Subcutaneous abdominal adipose tissue (tissue), 5 donors: Measurements from ENCODE around the gene MED14.

ENCODE experiments used
- H3K27ac ChIP-seq: one replicate; pipeline ENCODE4 v1.7.0; 2013; ENCODE audit warnings: low read depth, mild to moderate bottlenecking, inconsistent platforms, low read length, moderate library complexity
- H3K27me3 ChIP-seq, 5 donors: one replicate each; pipeline ENCODE4 v1.7.0; 2013; ENCODE audit warnings: low read length in 5 of 5, inconsistent platforms in 1 of 5; ENCODE audit not compliant: control insufficient read depth in 5 of 5, insufficient read depth in 4 of 5
- H3K36me3 ChIP-seq, 5 donors: one replicate each; pipeline ENCODE4 v1.7.0; 2013; ENCODE audit warnings: low read length in 5 of 5; ENCODE audit not compliant: control insufficient read depth in 5 of 5, insufficient read depth in 5 of 5
- H3K4me1 ChIP-seq, 5 donors: one replicate each; pipeline ENCODE4 v1.7.0; 2013; ENCODE audit warnings: low read length in 5 of 5, mild to moderate bottlenecking in 3 of 5, moderate library complexity in 1 of 5; ENCODE audit not compliant: control insufficient read depth in 5 of 5, insufficient read depth in 5 of 5
- H3K4me3 ChIP-seq, 5 donors: one replicate each; pipeline ENCODE4 v1.7.0; 2013; ENCODE audit warnings: low read length in 5 of 5, low read depth in 1 of 5
- H3K9ac ChIP-seq, 5 donors: one replicate each; pipeline ENCODE4 v1.7.0; 2013; ENCODE audit warnings: low read length in 5 of 5, mild to moderate bottlenecking in 4 of 5, moderate library complexity in 3 of 5
- H3K9me3 ChIP-seq, 5 donors: one replicate each; pipeline ENCODE4 v1.7.0; 2013; ENCODE audit warnings: low read length in 5 of 5; ENCODE audit not compliant: control insufficient read depth in 5 of 5
- donor health status: healthy.
- donor health status: healthy.
- donor health status: healthy.
- donor health status: healthy.
- donor health status: healthy.

The MED14 gene

GRCh38 chrX:40651620-40652223 is 83.6 kb downstream of the MED14 start:
- Histone ChIP-seq H3K9ac (no peak overlapping the region), H3K4me3 (no peak overlapping the region), H3K27me3 (peaks cover 0 to 7% (median 0%) of the 10 kb centered on the region in 5 donors), H3K27ac (no peak overlapping the region), H3K9me3 (no peaks in the 10 kb centered on the region), H3K36me3 (peaks cover 9 to 13% (median 10%) of the 10 kb centered on the region in 5 donors), H3K4me1 (peaks cover 4 to 14% (median 9%) of the 10 kb centered on the region in 5 donors)

GRCh38 chrX:40647307-40648197 is 87.8 kb downstream of the MED14 start, which contains the start of gene CXorf38:
Gene CXorf38, minus strand, starts transcription at chrX:40647561. Its CDS starts 41 bp downstream, at chrX:40647520.
- H3K9me3 ChIP-seq, result no peaks in the 10 kb centered on the region

GRCh38 chrX:40646489-40647306 is 88.6 kb downstream of the MED14 start:
- Histone ChIP-seq H3K36me3 (peaks cover 0 to 3% (median 2%) of the 10 kb centered on the region in 5 donors), H3K4me1 (peaks cover 16 to 51% (median 41%) of the 10 kb centered on the region in 5 donors), H3K27me3 (peaks cover 0 to 4% (median 2%) of the 10 kb centered on the region in 5 donors), H3K9ac (peak overlapping the region; percentile 35 to 79 (median 60)), H3K27ac (peak overlapping the region; percentile 85), H3K9me3 (no peaks in the 10 kb centered on the region), H3K4me3 (peak overlapping the region; percentile 76 to 85 (median 80))

More at GRCh38 chrX:40647307-40648197, 87.8 kb downstream of the MED14 start, which contains the start of gene CXorf38:
- Histone ChIP-seq H3K27ac (peak within 1 kb of the TSS; percentile 85), H3K36me3 (peaks cover 0 to 2% (median 0%) of the 10 kb centered on the region in 5 donors), H3K4me1 (peaks cover 16 to 46% (median 36%) of the 10 kb centered on the region in 5 donors), H3K27me3 (peaks cover 0 to 4% (median 0%) of the 10 kb centered on the region in 5 donors), H3K9ac (peak within 1 kb of the TSS; percentile 35 to 79 (median 65)), H3K4me3 (peak within 1 kb of the TSS; percentile 76 to 85 (median 80))

- Histone ChIP-seq H3K9me3 (no peaks in the 10 kb centered on the region), H3K9ac (peak overlapping the region in 3 of 5 donors; percentile 44 to 57 (median 50)), H3K27me3 (peaks cover 0 to 6% (median 3%) of the 10 kb centered on the region in 5 donors), H3K4me3 (peak overlapping the region; percentile 38 to 68 (median 56)), H3K36me3 (peaks cover 0 to 9% (median 4%) of the 10 kb centered on the region in 5 donors), H3K4me1 (peaks cover 16 to 51% (median 41%) of the 10 kb centered on the region in 5 donors), H3K27ac (peak overlapping the region; percentile 55)
These were observed 90.5 kb downstream of the MED14 start for GRCh38 chrX:40644821-40645358.

- H3K27me3 ChIP-seq, result peaks cover 0 to 11% (median 4%) of the 10 kb centered on the region in 5 donors
- peaks cover 16 to 51% (median 42%) of the 10 kb centered on the region in 5 donors for H3K4me1 ChIP-seq
- peak overlapping the region in 2 of 5 donors; percentile 50 to 57 for H3K9ac ChIP-seq
- H3K27ac ChIP-seq, result peak overlapping the region; percentile 55
- H3K9me3 ChIP-seq, result no peaks in the 10 kb centered on the region
- H3K4me3 ChIP-seq, result peak overlapping the region; percentile 38 to 68 (median 56)
- H3K36me3 ChIP-seq, result peaks cover 0 to 12% (median 4%) of the 10 kb centered on the region in 5 donors
These were observed 91.2 kb downstream of the MED14 start for GRCh38 chrX:40644176-40644575.

- no peak overlapping the region for H3K9ac ChIP-seq
- peaks cover 0 to 10% (median 5%) of the 10 kb centered on the region in 5 donors for H3K4me1 ChIP-seq
- no peak overlapping the region for H3K4me3 ChIP-seq
- H3K36me3 ChIP-seq, result peaks cover 22 to 65% (median 37%) of the 10 kb centered on the region in 5 donors
- H3K27me3 ChIP-seq, result peaks cover 0 to 18% (median 12%) of the 10 kb centered on the region in 5 donors
- no peak overlapping the region for H3K27ac ChIP-seq
- H3K9me3 ChIP-seq, result no peaks in the 10 kb centered on the region
These were observed 97.7 kb downstream of the MED14 start for GRCh38 chrX:40637687-40638086.

GRCh38 chrX:40632199-40632598 is 103.1 kb downstream of the MED14 start:
- Histone ChIP-seq H3K36me3 (peaks cover 33 to 91% (median 69%) of the 10 kb centered on the region in 5 donors), H3K9ac (no peak overlapping the region)

GRCh38 chrX:40628506-40628905 is 106.8 kb downstream of the MED14 start:
- Histone ChIP-seq H3K9me3 (peaks cover 0 to 4% (median under 1%) of the 10 kb centered on the region in 5 donors), H3K4me3 (no peak overlapping the region), H3K27me3 (peaks cover 0 to 9% (median 9%) of the 10 kb centered on the region in 5 donors), H3K9ac (no peak overlapping the region), H3K36me3 (peaks cover 19 to 57% (median 43%) of the 10 kb centered on the region in 5 donors), H3K27ac (no peak overlapping the region), H3K4me1 (peaks cover 0 to 5% (median 0%) of the 10 kb centered on the region in 5 donors)

More at GRCh38 chrX:40632199-40632598, 103.1 kb downstream of the MED14 start:
- H3K4me1 ChIP-seq, result peaks cover 0 to 5% (median 0%) of the 10 kb centered on the region in 5 donors
- no peaks in the 10 kb centered on the region for H3K9me3 ChIP-seq
- H3K4me3 ChIP-seq, result no peak overlapping the region
- no peak overlapping the region for H3K27ac ChIP-seq
- peaks cover 0 to 10% (median 9%) of the 10 kb centered on the region in 5 donors for H3K27me3 ChIP-seq

GRCh38 chrX:40625294-40625693 is 110.0 kb downstream of the MED14 start:
- Histone ChIP-seq H3K4me1 (peaks cover 0 to 4% (median 0%) of the 10 kb centered on the region in 5 donors), H3K9me3 (peaks cover 0 to 14% (median 9%) of the 10 kb centered on the region in 5 donors), H3K36me3 (peaks cover 9 to 28% (median 23%) of the 10 kb centered on the region in 5 donors), H3K27me3 (peaks cover 0 to 9% (median 8%) of the 10 kb centered on the region in 5 donors), H3K4me3 (no peak overlapping the region), H3K9ac (no peak overlapping the region), H3K27ac (no peak overlapping the region)
